NCI-H128 (cell line): ENCODE measurements around the gene HEATR5B.
"Not testable (repeated sequence)": the region's sequence is repeated elsewhere in the genome, so short reads cannot be mapped to it uniquely, and the experiment has no call there.

Source experiments
- DNase-seq: peaks from one replicate; lab custom pipeline; 2025; ENCODE audit not compliant: unreplicated experiment; lab: John Stamatoyannopoulos, UW

HEATR5B gene

GRCh38 chr2:36951027-36951518 lies 133.1 kb downstream of the HEATR5B start:
- DNase-seq: no peak

- DNase-seq: no peak
Observed at GRCh38 chr2:36949845-36950244, 134.3 kb downstream of the HEATR5B start.

DNA sequence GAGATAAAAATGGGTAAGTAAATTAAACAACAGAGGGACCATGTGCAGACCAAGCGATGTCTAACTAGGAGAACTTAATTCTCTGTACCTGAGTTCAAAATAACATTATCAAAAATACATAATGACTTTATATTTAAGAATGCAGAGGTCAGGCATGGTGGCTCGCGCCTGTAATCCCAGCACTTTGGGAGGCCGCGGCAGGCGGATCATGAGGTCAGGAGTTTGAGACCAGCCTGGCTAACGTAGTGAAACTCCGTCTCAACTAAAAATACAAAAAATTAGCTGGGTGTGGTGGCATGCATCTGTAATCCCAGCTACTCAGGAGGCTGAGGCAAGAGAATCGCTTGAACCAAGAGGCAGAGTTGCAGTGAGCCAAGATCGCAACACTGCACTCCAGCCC lies 138.9 kb downstream of the HEATR5B start:
- not testable (repeated sequence) for DNase-seq

- no peak for DNase-seq
Observed at GRCh38 chr2:36941867-36942266, 142.3 kb downstream of the HEATR5B start.

DNA sequence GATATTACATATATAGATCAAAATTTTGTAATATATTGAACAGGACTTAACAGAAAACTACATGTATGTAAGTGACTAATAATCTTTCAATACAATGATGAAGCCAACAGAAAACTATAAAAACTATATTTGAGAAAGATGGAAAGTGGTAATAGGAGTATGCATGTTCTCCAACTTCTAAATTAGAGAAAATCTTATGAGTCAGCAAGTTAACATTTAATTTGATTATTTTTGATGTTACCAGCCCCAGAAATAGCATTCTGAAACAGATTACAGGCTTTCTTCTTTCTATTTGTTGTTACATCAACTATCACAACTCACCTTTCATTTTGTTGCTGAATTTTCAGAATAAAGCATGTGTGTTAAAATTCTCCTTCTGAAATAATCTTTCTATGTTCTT lies 147.6 kb downstream of the HEATR5B start:
- DNase-seq: not testable (repeated sequence)

GRCh38 chr2:36931688-36932087 lies 152.5 kb downstream of the HEATR5B start:
- not testable (repeated sequence) for DNase-seq
